Keratinocyte (primary cell): Measurements from ENCODE around the gene TMEM200A.

Experiments
- EZH2 ChIP-seq: IDR thresholded peaks from one replicate; pipeline ENCODE4 v1.6.1; 2012; ENCODE audit warnings: inconsistent platforms, mild to moderate bottlenecking, low read length, moderate library complexity
- TF ChIP-seq, protein P1 (sequence below), 3 experiments: IDR thresholded peaks in 1 of 3; conservative IDR thresholded peaks in 1 of 3; optimal IDR thresholded peaks in 1 of 3; 2 replicates in 2 of 3; 3 replicates in 1 of 3; pipeline versions ENCODE3 to v1.5.1; 2011; ENCODE audit warnings: low read length in 3 of 3, mild to moderate bottlenecking in 3 of 3, moderate library complexity in 2 of 3, control low read depth in 1 of 3, inconsistent platforms in 1 of 3; ENCODE audit not compliant: insufficient read depth in 2 of 3; ENCODE audit errors: extremely low read depth in 1 of 3

DNA sequence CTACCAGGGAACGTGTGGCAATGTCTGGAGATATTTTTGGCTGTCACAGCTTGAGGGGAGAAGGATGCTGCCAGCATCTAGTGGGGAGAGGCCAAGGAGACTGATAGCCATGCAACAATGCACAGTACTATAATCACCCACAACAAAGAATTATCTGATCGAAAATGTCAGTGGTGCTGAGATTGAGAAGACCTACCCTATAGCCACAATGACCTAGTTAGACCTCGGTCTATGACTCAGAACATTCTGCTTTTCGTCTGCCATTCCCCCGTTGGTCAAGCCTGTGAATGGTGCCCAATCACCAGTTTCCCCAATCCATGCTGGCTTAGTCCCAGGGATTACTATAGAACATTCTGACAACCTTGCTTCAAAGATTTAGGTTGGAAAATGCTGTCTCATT is 93.5 kb downstream of the TMEM200A start:
- TF ChIP-seq, protein P1, sequence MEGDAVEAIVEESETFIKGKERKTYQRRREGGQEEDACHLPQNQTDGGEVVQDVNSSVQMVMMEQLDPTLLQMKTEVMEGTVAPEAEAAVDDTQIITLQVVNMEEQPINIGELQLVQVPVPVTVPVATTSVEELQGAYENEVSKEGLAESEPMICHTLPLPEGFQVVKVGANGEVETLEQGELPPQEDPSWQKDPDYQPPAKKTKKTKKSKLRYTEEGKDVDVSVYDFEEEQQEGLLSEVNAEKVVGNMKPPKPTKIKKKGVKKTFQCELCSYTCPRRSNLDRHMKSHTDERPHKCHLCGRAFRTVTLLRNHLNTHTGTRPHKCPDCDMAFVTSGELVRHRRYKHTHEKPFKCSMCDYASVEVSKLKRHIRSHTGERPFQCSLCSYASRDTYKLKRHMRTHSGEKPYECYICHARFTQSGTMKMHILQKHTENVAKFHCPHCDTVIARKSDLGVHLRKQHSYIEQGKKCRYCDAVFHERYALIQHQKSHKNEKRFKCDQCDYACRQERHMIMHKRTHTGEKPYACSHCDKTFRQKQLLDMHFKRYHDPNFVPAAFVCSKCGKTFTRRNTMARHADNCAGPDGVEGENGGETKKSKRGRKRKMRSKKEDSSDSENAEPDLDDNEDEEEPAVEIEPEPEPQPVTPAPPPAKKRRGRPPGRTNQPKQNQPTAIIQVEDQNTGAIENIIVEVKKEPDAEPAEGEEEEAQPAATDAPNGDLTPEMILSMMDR (optimal IDR thresholded peaks at IDR 0.05 in 1 of 3, IDR thresholded peaks at IDR 0.05 in 1 of 3, conservative IDR thresholded peaks at IDR 0.05 in 1 of 3; ENCODE audit: extremely low read depth in 1 of 3, insufficient read depth in 2 of 3, low read length in 3 of 3), result no peak
- no peak for TF ChIP-seq EZH2
